ENCODE results near the gene KIAA0825.

KIAA0825 gene

DNA sequence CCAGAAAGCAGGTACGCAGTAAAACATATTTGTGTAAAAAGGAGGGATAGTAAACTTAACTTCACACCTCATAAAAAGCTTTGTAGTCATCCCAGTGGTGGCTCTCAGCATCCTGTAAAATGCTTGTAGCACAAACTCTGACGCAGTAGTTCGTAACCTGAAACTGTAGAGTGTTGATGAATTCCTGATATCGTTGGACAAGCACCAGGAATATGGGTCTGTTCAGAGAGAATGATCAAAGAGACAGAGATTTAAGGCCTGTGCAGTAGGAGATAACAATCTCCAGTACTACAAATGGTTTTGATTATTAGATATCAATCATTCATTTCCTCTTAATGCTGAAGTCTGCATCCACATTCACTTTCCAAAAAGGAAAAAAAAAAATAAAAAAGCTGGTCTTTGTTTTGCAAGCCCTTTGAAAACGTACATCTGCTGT lies 148.5 kb downstream of the KIAA0825 start:
- peak in 1 of 2 donors; percentile 18 for DNase-seq (ENCODE audit: low read depth in 2 of 2)
- TF ChIP-seq CTCF (IDR thresholded peaks at IDR 0.05; ENCODE audit: low read depth, low read length): no peak
- H3K4me3 ChIP-seq (replicated peaks in 1 of 2; ENCODE audit: low read depth in 2 of 2, low read length in 2 of 2): no peak overlapping the region

DNA sequence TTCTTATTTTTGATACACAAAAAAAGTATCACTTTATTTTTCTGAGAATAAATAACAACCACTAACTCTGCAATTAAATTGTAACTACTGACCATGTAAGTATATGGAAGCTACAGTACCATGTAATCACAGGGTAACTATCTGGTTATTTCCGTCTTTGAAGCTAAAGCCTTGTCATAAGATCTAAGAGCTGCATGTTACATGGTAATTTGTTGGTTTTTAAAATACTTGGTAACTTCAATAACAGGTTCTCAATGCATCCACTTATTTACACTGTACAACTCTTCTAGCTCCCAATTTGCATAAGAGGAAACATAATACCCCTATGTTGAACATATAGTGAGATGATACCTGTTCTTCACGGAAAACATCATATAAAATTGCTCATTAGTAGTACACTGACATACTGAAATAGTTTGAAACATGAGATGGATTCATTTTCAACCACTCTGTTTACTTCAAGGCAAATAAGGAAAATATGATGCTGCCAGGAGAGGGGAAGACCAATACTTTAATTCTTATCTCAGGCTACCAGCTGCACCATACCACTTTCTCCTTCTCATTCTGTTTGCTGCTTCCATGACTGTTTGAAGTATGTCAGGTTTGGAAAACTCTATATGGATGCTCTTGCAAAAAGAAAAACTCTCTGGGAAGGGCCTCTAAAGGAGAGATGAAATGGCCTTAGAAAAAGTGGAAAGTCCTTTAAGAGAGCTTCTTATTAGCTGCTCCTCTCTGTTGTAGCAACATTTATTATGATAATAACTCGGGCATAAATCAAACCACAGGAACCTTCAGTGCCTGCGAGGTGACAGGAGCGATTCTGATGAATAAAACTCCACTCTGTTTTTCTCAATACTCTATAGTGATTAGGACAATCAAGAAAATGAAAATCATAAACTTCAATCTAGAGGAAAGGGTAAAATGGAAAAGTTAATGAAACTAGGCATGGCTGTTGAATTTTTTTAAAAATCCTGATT lies 150.2 kb downstream of the KIAA0825 start:
- TF ChIP-seq CTCF (IDR thresholded peaks at IDR 0.05; ENCODE audit: low read depth, low read length): no peak
- no peak overlapping the region for H3K4me3 ChIP-seq (replicated peaks in 1 of 2; ENCODE audit: low read depth in 2 of 2, low read length in 2 of 2)
- no peak for DNase-seq (ENCODE audit: low read depth in 2 of 2)

GRCh38 chr5:94467346-94467953 lies 151.0 kb downstream of the KIAA0825 start:
- no peak overlapping the region for H3K4me3 ChIP-seq (replicated peaks in 1 of 2; ENCODE audit: low read depth in 2 of 2, low read length in 2 of 2)
- TF ChIP-seq CTCF (IDR thresholded peaks at IDR 0.05; ENCODE audit: low read depth, low read length): no peak
- DNase-seq (ENCODE audit: low read depth in 2 of 2): no peak

- no peak for TF ChIP-seq CTCF (IDR thresholded peaks at IDR 0.05; ENCODE audit: low read depth, low read length)
- H3K4me3 ChIP-seq (replicated peaks in 1 of 2; ENCODE audit: low read depth in 2 of 2, low read length in 2 of 2): no peak overlapping the region
- peak; percentile 58 to 66 for DNase-seq (ENCODE audit: low read depth in 2 of 2)
These were observed 154.7 kb downstream of the KIAA0825 start for GRCh38 chr5:94463739-94464138.

GRCh38 chr5:94461131-94461530 lies 157.3 kb downstream of the KIAA0825 start:
- TF ChIP-seq CTCF (IDR thresholded peaks at IDR 0.05; ENCODE audit: low read depth, low read length): no peak
- H3K4me3 ChIP-seq (replicated peaks in 1 of 2; ENCODE audit: low read depth in 2 of 2, low read length in 2 of 2): no peak overlapping the region
- no peak for DNase-seq (ENCODE audit: low read depth in 2 of 2)

DNA sequence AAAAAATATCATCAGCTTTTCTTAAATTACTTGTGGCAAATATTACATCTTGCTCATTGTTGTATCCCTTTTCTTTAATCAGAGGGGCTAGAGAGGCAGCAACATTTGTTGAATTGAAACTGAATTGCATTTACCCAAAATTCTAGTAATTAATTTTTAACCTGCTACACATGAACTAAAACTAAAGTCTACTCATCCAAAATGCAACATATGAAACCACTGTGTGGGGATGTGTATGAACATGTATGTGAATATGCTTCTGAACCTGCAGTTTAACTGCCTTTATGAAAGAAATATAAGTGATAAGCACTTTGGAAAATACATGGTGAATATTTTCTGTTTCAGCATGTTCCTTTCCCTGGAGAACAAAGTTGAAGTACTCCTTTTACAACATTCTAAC lies 158.5 kb downstream of the KIAA0825 start:
- TF ChIP-seq CTCF (IDR thresholded peaks at IDR 0.05; ENCODE audit: low read depth, low read length): no peak
- no peak overlapping the region for H3K4me3 ChIP-seq (replicated peaks in 1 of 2; ENCODE audit: low read depth in 2 of 2, low read length in 2 of 2)
- DNase-seq (ENCODE audit: low read depth in 2 of 2): no peak

All from cardiac fibroblast (primary cell).